K562 (cell line): ENCODE data around the gene ASPDH. TPM values are rescaled to one million over a fixed set of nuclear protein-coding genes. Genes with fewer than 3 reads are reported as not detected.

Experiments
- ASH1L ChIP-seq: fragments of 450-650 bp; IDR thresholded peaks from 2 replicates; pipeline ENCODE4 v1.6.1; 2018; ENCODE audit warnings: borderline replicate concordance, mild to moderate bottlenecking, low read depth; ENCODE audit not compliant: partially characterized antibody
- BCOR ChIP-seq: fragments of 450-650 bp; IDR thresholded peaks from 2 replicates; pipeline ENCODE4 v1.6.1; 2016
- CREB1 ChIP-seq, 2 experiments: sonication (generic) in 1 of 2; formaldehyde crosslinking in 1 of 2; IDR thresholded peaks; 2 replicates each; pipeline versions ENCODE4 v1.6.1 to v1.8.0; 2012 to 2022; ENCODE audit warnings: inconsistent platforms in 1 of 2, mild to moderate bottlenecking in 1 of 2, missing genetic modification reagents in 1 of 2, moderate library complexity in 1 of 2
- ETV6 ChIP-seq, 3 experiments: fragments of 150-350 bp in 1 of 3; sonication (generic) in 1 of 3; formaldehyde crosslinking in 1 of 3; IDR thresholded peaks; 2 replicates each; pipeline versions ENCODE4 v1.6.1 to v1.8.0; 2014 to 2022; ENCODE audit warnings: borderline replicate concordance in 2 of 3, low read depth in 2 of 3, antibody characterized with exemption in 1 of 3, low read length in 1 of 3, mild to moderate bottlenecking in 1 of 3, missing genetic modification reagents in 1 of 3
- FOXK2 ChIP-seq, 2 experiments: fragments of 450-650 bp; IDR thresholded peaks in 1 of 2; conservative IDR thresholded peaks in 1 of 2; 2 replicates each; pipeline ENCODE4 v1.6.1; 2016; ENCODE audit warnings: low read depth in 2 of 2, mild to moderate bottlenecking in 1 of 2
- FOXO4 ChIP-seq: fragments of 450-650 bp; formaldehyde crosslinking; IDR thresholded peaks from 2 replicates; pipeline ENCODE4 v1.4.0; 2020; ENCODE audit warnings: mild to moderate bottlenecking, moderate library complexity
- JUND ChIP-seq, 2 experiments: IDR thresholded peaks; 2 replicates in 1 of 2; 3 replicates in 1 of 2; pipeline ENCODE4 v1.6.1; 2011; ENCODE audit warnings: borderline replicate concordance in 2 of 2, low read depth in 2 of 2, low read length in 2 of 2, improper control_type of control experiment in 1 of 2, missing biosample characterization in 1 of 2, missing genetic modification characterization in 1 of 2, missing genetic modification reagents in 1 of 2
- L3MBTL2 ChIP-seq: fragments of 450-650 bp; IDR thresholded peaks from 2 replicates; pipeline ENCODE4 v1.6.1; 2016; ENCODE audit warnings: mild to moderate bottlenecking, moderate library complexity
- NRF1 ChIP-seq, 2 experiments: fragments of 450-650 bp; IDR thresholded peaks in 1 of 2; conservative IDR thresholded peaks in 1 of 2; 2 replicates each; pipeline ENCODE4 v1.6.1; 2014; ENCODE audit warnings: mild to moderate bottlenecking in 2 of 2
- PYGO2 ChIP-seq: fragments of 450-650 bp; IDR thresholded peaks from 2 replicates; pipeline ENCODE4 v1.6.1; 2016; ENCODE audit warnings: mild to moderate bottlenecking, missing genetic modification characterization, moderate library complexity, missing compliant biosample characterization
- ZNF217 ChIP-seq: sonication (generic); formaldehyde crosslinking; IDR thresholded peaks from 2 replicates; pipeline ENCODE4 v1.8.0; 2022; ENCODE audit warnings: mild to moderate bottlenecking, missing genetic modification reagents
- ZNF280A ChIP-seq: fragments of 450-650 bp; IDR thresholded peaks from 2 replicates; pipeline ENCODE4 v1.6.1; 2018; ENCODE audit warnings: mild to moderate bottlenecking, low read depth; ENCODE audit not compliant: partially characterized antibody
- ZNF518B ChIP-seq: fragments of 250-450 bp; sonication (Bioruptor Pico); IDR thresholded peaks from 2 replicates; pipeline ENCODE4 v1.5.0; 2021; ENCODE audit warnings: mild to moderate bottlenecking, moderate library complexity
- ZSCAN32 ChIP-seq: fragments of 450-650 bp; formaldehyde crosslinking; IDR thresholded peaks from 2 replicates; pipeline ENCODE4 v1.4.0; 2020; ENCODE audit warnings: mild to moderate bottlenecking, moderate library complexity
- polyA plus RNA-seq, 8 experiments: library from polyadenylated mRNA; depleted of rRNA in 4 of 8; stranded (reverse) in 5 of 8; unstranded in 3 of 8; fragments of >200 nt; fragmentation: Nextera tagmentation in 2 of 8; fragmentation: Illumina TruSeq in 1 of 8; extraction: Ambion mirVana in 2 of 8; extraction: Trizol in 1 of 8; gene quantifications; 2 replicates each; pipeline versions ENCODE4 v1.2.1 to v1.2.3, GENCODE V29; 2011 to 2014; ENCODE audit warnings: inconsistent platforms in 1 of 8, missing spikeins in 1 of 8
- total RNA-seq, 7 experiments: library from RNA; depleted of rRNA in 6 of 7; stranded (reverse); fragments of >200 nt in 6 of 7; fragmentation: Illumina TruSeq in 2 of 7; extraction: Trizol in 2 of 7; gene quantifications; 2 replicates each; pipeline versions ENCODE4 v1.2.1 to v1.2.3, GENCODE V29; 2011 to 2021; ENCODE audit warnings: low replicate concordance in 1 of 7

Gene ASPDH
- total and polyA plus RNA-seq, 9 of the 15 experiments (the other 6 are each of a cell fraction or from before 2014, with no cell fraction given), result not detected

- TF ChIP-seq ZNF518B (CRISPR knock-in tag) (no peak), L3MBTL2 (no peak), NRF1 (conservative IDR thresholded peaks at IDR 0.05 in 1 of 2, IDR thresholded peaks at IDR 0.05 in 1 of 2) (no peak), ZNF280A (no peak), JUND (IDR thresholded peaks at IDR 0.05; ENCODE audit: borderline replicate concordance, low read depth, low read length) (no peak), JUND (tag; IDR thresholded peaks at IDR 0.05; ENCODE audit: borderline replicate concordance, low read depth, low read length) (no peak), FOXO4 (CRISPR knock-in tag) (no peak), BCOR (no peak), ETV6 (IDR thresholded peaks at IDR 0.05; ENCODE audit: borderline replicate concordance in 1 of 2, low read depth in 2 of 2, low read length in 1 of 2) (no peak), ETV6 (CRISPR knock-in tag; IDR thresholded peaks at IDR 0.05; ENCODE audit: borderline replicate concordance) (no peak), FOXK2 (conservative IDR thresholded peaks at IDR 0.05 in 1 of 2, IDR thresholded peaks at IDR 0.05 in 1 of 2; ENCODE audit: low read depth in 2 of 2) (no peak), PYGO2 (tag) (no peak), ZSCAN32 (CRISPR knock-in tag) (no peak), ASH1L (no peak), ZNF217 (CRISPR knock-in tag) (no peak), CREB1 (IDR thresholded peaks at IDR 0.05) (no peak), CREB1 (CRISPR knock-in tag; IDR thresholded peaks at IDR 0.05) (no peak)
Observed at GRCh38 chr19:50500753-50501151, 13.0 kb downstream of the ASPDH start (continued).
